ENCODE data around the gene HSPA12B.
"Not testable (repeated sequence)": the region's sequence is repeated elsewhere in the genome, so short reads cannot be mapped to it uniquely, and the experiment has no call there.

Gene HSPA12B

DNA sequence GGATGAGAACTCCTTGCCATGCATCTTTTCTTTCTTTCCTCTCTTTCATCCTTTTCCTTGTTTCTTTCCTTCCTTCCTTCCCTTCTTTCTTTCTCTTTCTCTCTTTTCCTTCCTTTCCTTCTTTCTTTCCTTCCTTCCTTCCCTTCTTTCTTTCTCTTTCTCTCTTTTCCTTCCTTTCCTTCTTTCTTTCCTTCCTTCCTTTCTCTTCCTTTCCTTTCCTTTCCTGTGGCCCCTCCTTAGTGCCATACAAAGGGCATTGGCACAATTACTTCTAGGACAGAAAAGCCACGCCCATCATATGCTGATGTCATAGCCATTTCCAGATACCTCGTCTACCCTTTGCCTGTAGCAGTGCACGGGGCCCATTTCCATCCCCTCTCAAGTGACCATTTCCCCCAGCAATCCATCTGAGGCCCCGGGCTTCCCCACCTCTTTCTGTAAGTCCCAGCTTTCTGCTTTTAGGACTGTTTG lies 56.2 kb downstream of the HSPA12B start:
- DNase-seq = no peak

DNA sequence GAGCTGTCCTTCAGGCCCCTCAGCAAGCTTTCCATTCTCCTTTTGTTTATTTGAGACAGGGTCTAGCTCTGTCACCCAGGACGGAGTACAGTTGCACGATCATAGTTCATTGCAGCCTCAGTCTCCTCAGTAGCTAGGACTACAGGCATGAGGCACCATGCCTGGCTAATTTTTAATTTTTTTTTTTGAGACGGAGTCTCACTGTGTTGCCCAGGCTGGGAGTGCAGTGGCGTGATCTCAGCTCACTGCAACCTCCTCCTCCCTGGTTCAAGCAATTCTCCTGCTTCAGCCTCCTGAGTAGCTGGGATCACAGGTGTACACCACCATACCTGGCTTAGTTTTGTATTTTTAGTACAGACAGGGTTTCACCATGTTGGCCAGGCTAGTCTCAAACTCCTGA lies 56.7 kb downstream of the HSPA12B start:
- not testable (repeated sequence) for DNase-seq

- not testable (repeated sequence) for DNase-seq
Measured at GRCh38 chr20:3794168-3794567, 61.7 kb downstream of the HSPA12B start.

GRCh38 chr20:3794701-3795420 lies 62.4 kb downstream of the HSPA12B start:
- DNase-seq = no peak

DNA sequence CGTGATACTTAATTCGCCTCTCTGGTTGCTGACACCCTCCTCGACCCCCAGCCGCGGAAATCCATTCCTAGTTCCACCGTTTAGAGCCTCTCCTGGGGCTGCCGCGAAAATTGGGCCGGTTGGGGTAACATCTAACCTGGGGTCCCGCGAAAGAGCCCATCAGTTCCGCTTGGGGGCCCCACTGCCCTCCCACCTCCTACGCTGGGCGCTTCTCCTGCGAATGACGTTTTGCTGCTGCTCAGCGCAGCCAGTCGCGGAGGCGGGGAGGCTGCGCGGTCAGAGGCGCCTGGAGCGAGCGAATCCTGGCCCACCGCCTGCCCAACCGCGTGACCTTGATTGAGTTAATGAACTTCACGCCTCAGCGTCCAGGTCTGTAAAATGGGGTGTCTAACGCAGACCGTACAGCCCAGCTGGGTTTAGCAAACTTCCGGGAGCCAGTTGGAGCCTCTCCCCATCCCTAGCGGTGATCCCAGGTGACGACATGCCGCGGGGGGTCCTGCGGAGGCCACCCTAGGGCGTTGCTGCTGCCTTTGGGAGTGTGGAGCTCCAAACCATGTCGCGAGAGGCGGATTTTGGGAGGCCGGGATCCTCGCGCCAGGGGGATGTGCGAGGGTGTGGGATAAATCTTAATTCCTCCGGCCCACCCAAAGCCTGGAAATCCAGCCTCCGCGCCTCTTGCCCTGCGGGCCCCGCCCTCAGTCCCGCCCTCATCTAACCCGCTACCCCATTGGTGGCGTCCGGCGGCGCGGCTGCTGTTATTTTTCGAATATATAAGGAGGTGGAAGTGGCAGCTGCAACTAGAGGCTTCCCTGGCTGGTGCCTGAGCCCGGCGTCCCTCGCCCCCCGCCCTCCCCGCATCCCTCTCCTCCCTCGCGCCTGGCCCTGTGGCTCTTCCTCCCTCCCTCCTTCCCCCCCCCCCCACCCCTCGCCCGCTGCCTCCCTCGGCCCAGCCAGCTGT lies 63.3 kb downstream of the HSPA12B start, which contains the start of gene CDC25B:
CDC25B (plus strand) TSS at position 800 of the 958 bp plus-strand sequence. CDS start 222 bp downstream, outside the sequence.
- DNase-seq = peak; percentile 89

DNA sequence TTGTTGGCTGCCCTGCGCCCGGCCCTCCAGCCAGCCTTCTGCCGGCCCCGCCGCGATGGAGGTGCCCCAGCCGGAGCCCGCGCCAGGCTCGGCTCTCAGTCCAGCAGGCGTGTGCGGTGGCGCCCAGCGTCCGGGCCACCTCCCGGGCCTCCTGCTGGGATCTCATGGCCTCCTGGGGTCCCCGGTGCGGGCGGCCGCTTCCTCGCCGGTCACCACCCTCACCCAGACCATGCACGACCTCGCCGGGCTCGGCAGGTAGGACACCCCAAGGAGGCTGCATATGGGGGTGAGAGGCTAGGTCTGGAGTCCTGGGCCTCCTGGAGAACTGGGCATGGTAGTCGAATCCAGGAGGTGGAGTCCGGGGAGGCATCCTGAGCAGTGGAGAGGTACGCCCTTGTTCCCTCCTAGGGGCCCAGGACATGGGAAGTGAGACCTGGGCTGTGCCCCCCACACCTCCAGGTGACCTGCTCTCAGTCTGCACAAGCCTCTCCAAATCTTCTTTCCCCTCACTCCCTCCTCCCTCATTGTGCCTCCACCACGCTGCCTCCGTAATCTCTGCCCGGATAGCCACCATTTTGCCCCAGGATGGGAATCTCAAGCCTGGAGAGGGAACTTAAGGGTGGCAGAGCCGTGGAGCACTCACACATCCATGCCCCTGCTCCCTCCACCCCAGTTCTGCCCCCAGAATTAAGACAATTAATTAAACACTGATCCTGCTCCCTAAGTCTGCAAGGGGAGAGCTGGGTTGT lies 64.2 kb downstream of the HSPA12B start:
- DNase-seq = no peak

DNA sequence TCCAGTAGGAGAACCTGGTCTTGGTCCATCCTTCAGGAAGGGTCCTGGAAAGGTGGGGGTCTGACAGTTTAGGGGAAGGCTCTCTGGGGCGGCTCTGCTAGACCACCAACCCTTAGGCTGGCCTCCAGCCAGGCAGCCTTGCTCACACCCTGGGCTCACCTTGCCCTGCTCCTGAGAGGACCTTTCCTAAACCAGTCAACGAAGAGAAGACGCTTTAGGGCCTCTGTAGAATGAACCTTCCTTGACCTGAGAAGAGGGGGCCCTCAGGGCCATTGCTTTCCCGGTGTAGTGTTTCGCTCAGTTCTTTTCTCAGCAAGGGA lies 64.7 kb downstream of the HSPA12B start:
- no peak for DNase-seq

DNA sequence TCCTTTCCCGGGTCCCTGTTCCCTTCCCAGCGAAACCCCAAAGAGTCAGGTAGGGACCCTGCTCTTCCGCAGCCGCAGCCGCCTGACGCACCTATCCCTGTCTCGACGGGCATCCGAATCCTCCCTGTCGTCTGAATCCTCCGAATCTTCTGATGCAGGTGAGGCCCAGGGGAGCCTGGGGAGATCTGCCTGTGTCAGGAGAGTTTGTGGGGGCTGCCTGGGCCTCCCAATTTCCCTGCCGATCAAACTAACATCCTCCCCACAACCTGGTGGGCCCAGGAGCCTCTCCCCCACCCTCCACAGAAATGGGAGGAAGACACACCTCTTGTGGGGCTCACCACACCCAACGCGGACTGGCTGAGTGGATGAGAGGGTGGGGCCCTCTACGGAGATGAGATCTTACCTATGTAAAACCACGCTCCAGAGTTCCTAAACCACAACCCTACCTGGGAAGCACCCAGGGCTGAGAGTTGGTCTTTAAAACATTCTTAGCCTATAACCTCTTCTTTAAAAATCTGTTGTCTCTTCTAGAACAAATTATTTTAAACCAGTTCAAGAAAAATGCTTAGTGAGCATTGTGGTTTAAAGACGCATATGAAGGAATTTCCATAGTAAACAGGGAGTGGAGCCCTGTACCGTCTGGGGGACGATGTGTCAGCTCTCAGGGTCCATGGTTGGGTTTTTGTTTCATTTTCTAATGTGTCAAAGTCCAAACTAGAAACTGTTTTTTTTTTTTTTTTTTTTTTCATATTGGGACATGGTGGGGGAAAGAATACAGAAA lies 65.3 kb downstream of the HSPA12B start:
- no peak for DNase-seq

GRCh38 chr20:3798373-3798768 lies 65.9 kb downstream of the HSPA12B start:
- no peak for DNase-seq

DNA sequence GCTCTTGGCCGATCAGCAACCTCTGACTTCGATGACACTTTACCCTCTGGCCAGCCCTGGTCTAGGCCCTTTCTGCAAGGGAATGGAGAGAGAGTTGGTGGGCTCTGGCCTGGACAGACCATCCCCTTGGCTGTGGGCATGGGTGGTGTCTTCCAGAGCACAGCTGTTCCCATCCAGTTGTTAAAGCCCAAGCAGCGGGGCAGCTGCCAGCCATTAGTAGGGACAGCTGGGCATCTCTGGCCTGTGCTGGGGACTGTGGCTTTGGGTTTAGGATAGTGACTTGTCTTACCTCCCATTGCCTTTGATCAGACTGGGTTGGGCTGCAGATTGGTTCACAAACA lies 66.4 kb downstream of the HSPA12B start:
- DNase-seq = no peak

- DNase-seq = no peak
Measured at GRCh38 chr20:3800256-3800877, 67.9 kb downstream of the HSPA12B start.

DNA sequence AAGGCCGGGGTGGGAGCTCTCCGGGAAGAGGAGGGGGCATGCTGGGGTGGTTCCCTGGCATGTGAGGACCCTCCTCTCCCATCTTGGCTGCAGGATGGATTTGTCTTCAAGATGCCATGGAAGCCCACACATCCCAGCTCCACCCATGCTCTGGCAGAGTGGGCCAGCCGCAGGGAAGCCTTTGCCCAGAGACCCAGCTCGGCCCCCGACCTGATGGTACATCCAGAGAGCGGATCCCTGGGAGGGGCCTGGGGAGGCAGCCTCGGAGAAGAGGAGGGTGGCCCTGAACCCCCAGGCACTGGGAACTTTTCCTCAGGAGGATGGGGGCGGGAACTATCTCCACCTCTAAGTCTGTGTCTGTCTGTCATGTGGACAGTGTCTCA lies 68.4 kb downstream of the HSPA12B start:
- DNase-seq = no peak

DNA sequence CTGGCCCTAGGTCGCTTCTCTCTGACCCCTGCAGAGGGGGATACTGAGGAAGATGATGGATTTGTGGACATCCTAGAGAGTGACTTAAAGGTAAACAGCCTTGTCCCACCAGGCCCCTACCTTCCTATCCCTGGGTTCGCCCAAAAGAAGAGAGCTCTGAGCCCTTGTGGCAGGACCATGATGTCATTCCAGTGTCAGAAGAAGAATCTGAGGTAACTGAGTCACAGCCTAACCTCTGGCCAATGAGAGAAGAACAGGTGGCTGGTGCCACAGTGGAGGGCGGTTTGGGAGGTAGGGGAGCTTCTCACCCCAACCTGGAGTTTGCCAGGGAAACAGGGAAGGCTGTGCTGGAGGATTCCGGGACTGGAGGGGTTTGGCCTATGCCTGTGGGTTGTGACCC lies 68.8 kb downstream of the HSPA12B start:
- no peak for DNase-seq

GRCh38 chr20:3801846-3802245 lies 69.4 kb downstream of the HSPA12B start:
- no peak for DNase-seq
